ENCODE data around the gene ADGRF3. TPM values are rescaled to one million over a fixed set of nuclear protein-coding genes. Genes with fewer than 3 reads are reported as not detected.
"Not testable (repeated sequence)": the region's sequence is repeated elsewhere in the genome, so short reads cannot be mapped to it uniquely, and the experiment has no call there.

Gene ADGRF3
- total RNA-seq, 2 experiments from 2014 or later = 0.96 to 1.3 TPM

DNA sequence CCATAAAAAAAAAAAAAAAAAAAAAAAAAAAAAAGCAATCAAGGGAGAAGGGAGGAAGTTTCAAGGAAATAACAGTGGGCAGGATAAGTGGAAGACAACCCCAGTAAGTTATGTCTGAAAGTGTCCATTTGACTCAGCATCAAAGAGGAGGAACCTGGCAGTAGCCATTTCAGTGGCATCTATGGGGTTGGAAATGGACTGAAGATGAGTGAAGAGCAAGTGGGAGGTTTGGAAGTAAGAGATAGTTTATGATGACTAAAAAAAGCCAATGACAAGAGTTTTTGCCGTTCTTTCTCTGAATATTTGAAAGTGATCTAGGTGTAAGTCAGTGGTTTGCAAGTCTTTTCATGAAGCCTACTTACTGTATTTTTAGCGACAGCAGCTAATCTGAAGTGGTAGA lies 9.9 kb downstream of the ADGRF3 start:
- intact Hi-C loops (cut with DNase I, micrococcal nuclease) = no loop called here
- Histone ChIP-seq H3K36me3 (ENCODE audit: insufficient read depth, low read length) (no peaks in the 10 kb centered on the region), H3K27ac (ENCODE audit: low read depth in 1 of 2, low read length in 2 of 2) (no peak overlapping the region), H3K9me3 (ENCODE audit: control insufficient read depth in 1 of 2, insufficient read depth in 1 of 2, low read length in 2 of 2) (no peaks in the 10 kb centered on the region), H3K4me3 (ENCODE audit: low read length) (no peak overlapping the region), H3K27me3 (ENCODE audit: control insufficient read depth in 1 of 2, insufficient read depth in 2 of 2, low read length in 2 of 2) (no peaks in the 10 kb centered on the region), H3K4me1 (ENCODE audit: insufficient read depth, low read length) (no peaks in the 10 kb centered on the region)
- Mint-ChIP-seq H3K27me3 (no peaks in the 10 kb centered on the region), H3K27ac (no peak overlapping the region), H3K4me1 (ENCODE audit: low read depth) (peaks cover 4% of the 10 kb centered on the region), H3K9me3 (no peaks in the 10 kb centered on the region), H3K36me3 (ENCODE audit: low read depth) (no peaks in the 10 kb centered on the region), H3K4me3 (no peak overlapping the region)
- ChIA-PET CTCF (interaction anchor here (0.6 kb wide), 1 partner anchor 1374 kb away, joined by 3 read pairs; no protein-coding TSS in a partner anchor), POLR2A (interaction anchor here (0.8 to 2.9 kb wide), 2 partner anchors 9 to 61 kb away, joined by 3 to 9 read pairs; partner anchors contain the start of gene SELENOI)
- no peak for DNase-seq
- ATAC-seq (ENCODE audit: poor library complexity) = no peak
- no peak for TF ChIP-seq CTCF (IDR thresholded peaks at IDR 0.05)

DNA sequence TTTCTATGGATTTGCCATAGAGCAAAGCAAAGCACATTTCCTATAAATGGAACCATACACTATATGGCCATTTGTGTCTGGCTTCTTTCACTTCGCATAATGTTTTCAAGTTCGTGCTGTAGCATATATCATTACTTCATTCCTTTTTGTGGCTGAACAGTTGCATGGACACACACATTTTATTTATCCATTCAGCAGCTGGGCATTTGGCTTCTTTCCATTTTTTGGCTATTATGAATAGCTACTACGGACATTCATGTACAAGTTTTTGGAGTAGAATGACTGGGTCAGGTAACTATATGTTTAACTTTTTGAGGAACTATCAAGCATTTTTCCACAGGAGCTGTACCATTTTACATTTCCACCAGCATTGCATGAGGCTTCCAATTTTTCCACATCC lies 11.4 kb downstream of the ADGRF3 start:
- ChIA-PET CTCF (no interaction called here), POLR2A (interaction anchor here (2.9 kb wide), 1 partner anchor 10 kb away, joined by 9 read pairs; the partner anchor contains the start of gene SELENOI)
- no peaks in the 10 kb centered on the region for H3K36me3 ChIP-seq (ENCODE audit: insufficient read depth, low read length)
- H3K4me1 ChIP-seq (ENCODE audit: insufficient read depth, low read length) = peaks cover 2% of the 10 kb centered on the region
- Mint-ChIP-seq H3K27ac (no peak overlapping the region), H3K27me3 (no peaks in the 10 kb centered on the region), H3K9me3 (no peaks in the 10 kb centered on the region), H3K4me1 (ENCODE audit: low read depth) (peaks cover 5% of the 10 kb centered on the region), H3K36me3 (ENCODE audit: low read depth) (no peaks in the 10 kb centered on the region), H3K4me3 (no peak overlapping the region)
- no peak for ATAC-seq (ENCODE audit: poor library complexity)
- no peaks in the 10 kb centered on the region for H3K27me3 ChIP-seq (ENCODE audit: control insufficient read depth in 1 of 2, insufficient read depth in 2 of 2, low read length in 2 of 2)
- H3K4me3 ChIP-seq (ENCODE audit: low read length) = no peak overlapping the region
- H3K27ac ChIP-seq (ENCODE audit: low read depth in 1 of 2, low read length in 2 of 2) = no peak overlapping the region
- no peak for DNase-seq
- intact Hi-C loops (cut with DNase I, micrococcal nuclease) = no loop called here
- no peaks in the 10 kb centered on the region for H3K9me3 ChIP-seq (ENCODE audit: control insufficient read depth in 1 of 2, insufficient read depth in 1 of 2, low read length in 2 of 2)
- no peak for TF ChIP-seq CTCF (IDR thresholded peaks at IDR 0.05)

GRCh38 chr2:26333293-26333692 lies 13.3 kb downstream of the ADGRF3 start:
- ATAC-seq (ENCODE audit: poor library complexity) (no peak), DNase-seq (no peak)
- H3K27me3 ChIP-seq (ENCODE audit: control insufficient read depth in 1 of 2, insufficient read depth in 2 of 2, low read length in 2 of 2) = no peaks in the 10 kb centered on the region
- Mint-ChIP-seq H3K36me3 (ENCODE audit: low read depth) (no peaks in the 10 kb centered on the region), H3K27me3 (no peaks in the 10 kb centered on the region), H3K4me3 (no peak overlapping the region), H3K9me3 (no peaks in the 10 kb centered on the region), H3K27ac (no peak overlapping the region), H3K4me1 (ENCODE audit: low read depth) (peaks cover 11% of the 10 kb centered on the region)
- TF ChIP-seq CTCF (IDR thresholded peaks at IDR 0.05) = no peak
- ChIA-PET POLR2A (no interaction called here), CTCF (no interaction called here)
- no peaks in the 10 kb centered on the region for H3K36me3 ChIP-seq (ENCODE audit: insufficient read depth, low read length)
- no peak overlapping the region for H3K4me3 ChIP-seq (ENCODE audit: low read length)
- intact Hi-C loops (cut with DNase I, micrococcal nuclease) = loop anchor here (5.0 kb wide), 2 partner anchors 91 to 341 kb away; partner anchors contain the start of genes HADHA (in 1 of the 2) and HADHB (in 1 of the 2)
- H3K4me1 ChIP-seq (ENCODE audit: insufficient read depth, low read length) = peaks cover 6% of the 10 kb centered on the region
- H3K9me3 ChIP-seq (ENCODE audit: control insufficient read depth in 1 of 2, insufficient read depth in 1 of 2, low read length in 2 of 2) = no peaks in the 10 kb centered on the region
- H3K27ac ChIP-seq (ENCODE audit: low read depth in 1 of 2, low read length in 2 of 2) = no peak overlapping the region

DNA sequence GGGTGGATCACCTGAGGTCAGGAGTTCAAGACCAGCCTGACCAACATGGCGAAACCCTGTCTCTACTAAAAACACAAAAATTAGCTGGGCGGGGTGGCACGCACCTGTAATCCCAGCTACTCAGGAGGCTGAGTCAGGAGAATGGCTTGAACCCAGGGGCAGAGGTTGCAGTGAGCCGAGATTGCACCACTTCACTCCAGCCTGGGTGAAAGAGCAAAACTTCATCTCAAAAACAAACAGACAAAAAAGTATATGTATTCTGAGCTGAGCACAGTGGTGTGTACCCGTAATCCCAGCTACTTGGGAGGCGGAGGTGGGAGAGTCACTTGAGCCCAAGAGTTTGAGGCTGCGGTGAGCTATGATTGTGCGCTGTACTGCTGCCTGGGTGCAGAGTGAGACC lies 15.3 kb downstream of the ADGRF3 start:
- intact Hi-C loops (cut with DNase I, micrococcal nuclease) = loop anchor here (2.0 to 5.0 kb wide), 3 partner anchors 89 to 339 kb away; partner anchors contain the start of genes HADHA (in 1 of the 2) and HADHB (in 1 of the 2)
- H3K27me3 ChIP-seq (ENCODE audit: control insufficient read depth in 1 of 2, insufficient read depth in 2 of 2, low read length in 2 of 2); POLR2A ChIA-PET; H3K9me3 ChIP-seq (ENCODE audit: control insufficient read depth in 1 of 2, insufficient read depth in 1 of 2, low read length in 2 of 2); ATAC-seq (ENCODE audit: poor library complexity); H3K27me3 Mint-ChIP-seq; H3K36me3 Mint-ChIP-seq (ENCODE audit: low read depth); DNase-seq; H3K27ac Mint-ChIP-seq; H3K4me1 ChIP-seq (ENCODE audit: insufficient read depth, low read length); H3K4me3 ChIP-seq (ENCODE audit: low read length); H3K27ac ChIP-seq (ENCODE audit: low read depth in 1 of 2, low read length in 2 of 2); H3K4me3 Mint-ChIP-seq; H3K36me3 ChIP-seq (ENCODE audit: insufficient read depth, low read length); H3K9me3 Mint-ChIP-seq: not testable (repeated sequence)
- H3K4me1 Mint-ChIP-seq (ENCODE audit: low read depth) = peaks cover 11% of the 10 kb centered on the region
- CTCF ChIA-PET = interaction anchor here (1.5 kb wide), 1 partner anchor 13 kb away, joined by 6 read pairs; no protein-coding TSS in a partner anchor
